Activated naive CD4-positive, alpha-beta T cell treated with anti-CD3 and anti-CD28 coated beads for 36 hours (primary cell): ENCODE measurements around the gene DMRTA1. TPM values are rescaled to one million over a fixed set of nuclear protein-coding genes. Genes with fewer than 3 reads are reported as not detected.
"Not testable (repeated sequence)": the region's sequence is repeated elsewhere in the genome, so short reads cannot be mapped to it uniquely, and the experiment has no call there.

Experiments used
- CTCF ChIA-PET: fragments of 350-600 bp; sonication (Branson Sonifier 250); formaldehyde crosslinking; loops from one replicate; lab custom pipeline; 2021; ENCODE audit warnings: antibody characterized with exemption; lab: Charles Lee
- DNase-seq: peaks from one replicate; pipeline ENCODE4 v3.0.0-alpha.2; 2020
- H3K27ac Mint-ChIP-seq: one replicate; pipeline ENCODE4 v1.8.0; 2021; ENCODE audit warnings: mild to moderate bottlenecking, mixed read lengths
- H3K27me3 Mint-ChIP-seq: one replicate; pipeline ENCODE4 v1.8.0; 2021; ENCODE audit warnings: low read depth, mixed read lengths
- H3K36me3 Mint-ChIP-seq: one replicate; pipeline ENCODE4 v1.8.0; 2021; ENCODE audit warnings: low read depth, mixed read lengths
- H3K4me1 Mint-ChIP-seq: one replicate; pipeline ENCODE4 v1.8.0; 2021; ENCODE audit warnings: low read depth, mixed read lengths
- H3K4me3 Mint-ChIP-seq: one replicate; pipeline ENCODE4 v1.8.0; 2021; ENCODE audit warnings: mild to moderate bottlenecking, moderate library complexity, mixed read lengths
- H3K9me3 Mint-ChIP-seq: one replicate; pipeline ENCODE4 v1.8.0; 2021; ENCODE audit warnings: mixed read lengths
- intact Hi-C: fragments of 100-400 bp; cut with micrococcal nuclease; formaldehyde crosslinking; loops from one replicate; pipeline ENCODE4 v1.15.1; 2023
- total RNA-seq, 2 experiments: library from RNA; stranded (reverse); gene quantifications; one replicate each; pipeline ENCODE4 v1.2.3, GENCODE V29; 2021

Gene DMRTA1, protein sequence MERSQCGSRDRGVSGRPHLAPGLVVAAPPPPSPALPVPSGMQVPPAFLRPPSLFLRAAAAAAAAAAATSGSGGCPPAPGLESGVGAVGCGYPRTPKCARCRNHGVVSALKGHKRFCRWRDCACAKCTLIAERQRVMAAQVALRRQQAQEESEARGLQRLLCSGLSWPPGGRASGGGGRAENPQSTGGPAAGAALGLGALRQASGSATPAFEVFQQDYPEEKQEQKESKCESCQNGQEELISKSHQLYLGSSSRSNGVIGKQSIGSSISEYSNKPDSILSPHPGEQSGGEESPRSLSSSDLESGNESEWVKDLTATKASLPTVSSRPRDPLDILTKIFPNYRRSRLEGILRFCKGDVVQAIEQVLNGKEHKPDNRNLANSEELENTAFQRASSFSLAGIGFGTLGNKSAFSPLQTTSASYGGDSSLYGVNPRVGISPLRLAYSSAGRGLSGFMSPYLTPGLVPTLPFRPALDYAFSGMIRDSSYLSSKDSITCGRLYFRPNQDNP
- not detected for total RNA-seq

DNA sequence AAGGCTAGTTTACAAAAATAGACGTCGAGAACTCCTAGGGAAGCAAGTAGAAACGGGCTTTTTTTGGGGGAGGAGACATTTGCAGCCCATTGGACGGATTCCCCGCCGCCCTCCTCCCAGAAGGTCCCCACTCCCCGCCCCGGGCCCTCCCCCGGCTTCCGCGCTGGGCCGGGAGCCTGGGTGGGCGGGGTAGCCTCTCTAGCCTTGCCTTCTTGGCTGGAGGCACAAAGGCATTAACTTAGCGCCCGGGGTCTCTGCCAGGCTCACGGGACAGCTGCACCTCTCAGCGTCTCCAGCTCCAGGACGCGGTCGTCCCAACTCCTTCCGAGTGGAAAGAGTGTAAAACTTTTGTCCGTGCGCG is at the start of gene DMRTA1:
TSS of gene DMRTA1 (plus strand) at position 236 of the 361 bp plus-strand sequence. CDS start 242 bp downstream, outside the sequence.
- Mint-ChIP-seq H3K4me1 (peaks cover 5% of the 10 kb centered on the region), H3K4me3 (peak within 1 kb of the TSS; percentile 56), H3K27me3 (peaks cover 40% of the 10 kb centered on the region), H3K27ac (no peak within 1 kb of the TSS), H3K9me3 (peaks cover under 1% of the 10 kb centered on the region), H3K36me3 (no peaks in the 10 kb centered on the region)
- CTCF ChIA-PET = no interaction called here
- no peak for DNase-seq
- intact Hi-C loops = no loop called here

- Mint-ChIP-seq H3K9me3 (no peaks in the 10 kb centered on the region), H3K36me3 (no peaks in the 10 kb centered on the region), H3K27me3 (no peaks in the 10 kb centered on the region), H3K4me3 (no peak overlapping the region), H3K27ac (no peak overlapping the region), H3K4me1 (no peaks in the 10 kb centered on the region)
- CTCF ChIA-PET = no interaction called here
- intact Hi-C loops = no loop called here
- DNase-seq = no peak
Measured at GRCh38 chr9:22401671-22402070, 45.0 kb upstream of the DMRTA1 start.

DNA sequence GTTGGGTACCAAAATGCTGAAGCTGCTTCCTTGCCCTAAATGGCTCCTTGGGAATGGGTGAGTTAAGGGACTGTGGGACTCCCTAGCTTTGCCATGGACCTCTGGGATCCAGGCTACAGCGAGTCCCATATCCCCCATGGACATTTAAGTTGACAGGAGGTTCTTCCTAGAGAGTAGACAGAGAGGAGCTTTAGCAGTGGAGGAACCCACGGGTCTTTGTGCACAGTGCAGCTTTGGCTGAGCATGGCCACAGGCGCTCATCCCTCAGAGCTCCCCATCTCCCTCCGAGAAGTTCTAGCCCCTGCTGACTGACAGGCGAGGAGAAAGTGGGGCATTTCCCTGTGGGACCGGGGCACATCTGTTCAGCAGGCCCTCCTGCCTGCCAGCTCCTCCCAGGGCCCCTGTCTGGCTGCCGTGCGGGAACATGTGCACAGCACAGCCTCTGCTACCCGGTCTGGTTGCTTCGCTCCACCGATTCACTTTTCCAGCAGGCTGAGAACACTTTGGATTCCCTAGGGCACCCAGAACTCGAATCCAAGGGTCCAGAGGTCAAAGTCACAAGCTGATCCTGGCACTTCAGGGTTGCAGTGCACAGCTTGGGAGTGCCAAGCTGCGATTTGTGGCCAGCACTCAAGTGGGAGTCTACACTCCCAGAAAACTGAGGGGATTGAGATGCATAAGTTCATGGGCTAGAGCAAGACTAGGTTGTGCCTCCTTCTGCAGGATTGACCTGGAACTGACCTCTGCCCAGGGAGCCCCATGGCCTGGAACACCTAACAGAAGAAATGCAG is 40.6 kb upstream of the DMRTA1 start:
- CTCF ChIA-PET = no interaction called here
- intact Hi-C loops = no loop called here

GRCh38 chr9:22413884-22414283 is 32.7 kb upstream of the DMRTA1 start:
- CTCF ChIA-PET = no interaction called here
- Mint-ChIP-seq H3K9me3 (no peaks in the 10 kb centered on the region), H3K27ac (no peak overlapping the region), H3K4me3 (no peak overlapping the region), H3K36me3 (no peaks in the 10 kb centered on the region), H3K27me3 (peaks cover 3% of the 10 kb centered on the region), H3K4me1 (no peaks in the 10 kb centered on the region)
- DNase-seq = no peak
- intact Hi-C loops = no loop called here

More for the DNA sequence above, 40.6 kb upstream of the DMRTA1 start:
- H3K4me1 Mint-ChIP-seq = no peaks in the 10 kb centered on the region
- no peaks in the 10 kb centered on the region for H3K36me3 Mint-ChIP-seq
- no peak overlapping the region for H3K4me3 Mint-ChIP-seq
- H3K9me3 Mint-ChIP-seq = no peaks in the 10 kb centered on the region
- no peak overlapping the region for H3K27ac Mint-ChIP-seq
- peaks cover 3% of the 10 kb centered on the region for H3K27me3 Mint-ChIP-seq
- no peak for DNase-seq

GRCh38 chr9:22415941-22416691 is 30.5 kb upstream of the DMRTA1 start:
- H3K4me3 Mint-ChIP-seq = no peak overlapping the region
- H3K27ac Mint-ChIP-seq = no peak overlapping the region
- no peaks in the 10 kb centered on the region for H3K4me1 Mint-ChIP-seq
- no peak for DNase-seq
- no peaks in the 10 kb centered on the region for H3K27me3 Mint-ChIP-seq
- no peaks in the 10 kb centered on the region for H3K36me3 Mint-ChIP-seq
- H3K9me3 Mint-ChIP-seq = no peaks in the 10 kb centered on the region
- CTCF ChIA-PET = no interaction called here
- intact Hi-C loops = no loop called here

DNA sequence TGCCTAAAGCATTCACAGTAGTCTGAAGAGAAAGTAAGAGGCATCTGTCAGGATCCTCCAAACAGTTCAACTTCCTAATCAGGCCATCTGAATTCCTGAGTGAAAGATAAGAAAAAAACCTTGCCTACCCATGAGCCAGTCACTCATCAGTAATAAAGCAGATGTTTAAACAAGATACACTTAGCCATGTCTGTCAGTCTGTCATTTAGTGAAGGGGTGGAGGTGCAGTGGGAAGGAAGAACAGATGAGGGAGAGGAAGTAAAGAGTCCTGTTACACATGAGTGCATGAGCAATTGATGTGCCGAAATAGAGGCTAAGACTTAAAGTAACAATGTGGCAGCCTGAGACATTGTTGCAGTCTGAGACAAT is 29.9 kb upstream of the DMRTA1 start:
- intact Hi-C loops = no loop called here
- no peaks in the 10 kb centered on the region for H3K36me3 Mint-ChIP-seq
- no peaks in the 10 kb centered on the region for H3K4me1 Mint-ChIP-seq
- H3K4me3 Mint-ChIP-seq = no peak overlapping the region
- H3K27me3 Mint-ChIP-seq = no peaks in the 10 kb centered on the region
- no peaks in the 10 kb centered on the region for H3K9me3 Mint-ChIP-seq
- H3K27ac Mint-ChIP-seq = no peak overlapping the region
- CTCF ChIA-PET = no interaction called here
- DNase-seq = no peak

DNA sequence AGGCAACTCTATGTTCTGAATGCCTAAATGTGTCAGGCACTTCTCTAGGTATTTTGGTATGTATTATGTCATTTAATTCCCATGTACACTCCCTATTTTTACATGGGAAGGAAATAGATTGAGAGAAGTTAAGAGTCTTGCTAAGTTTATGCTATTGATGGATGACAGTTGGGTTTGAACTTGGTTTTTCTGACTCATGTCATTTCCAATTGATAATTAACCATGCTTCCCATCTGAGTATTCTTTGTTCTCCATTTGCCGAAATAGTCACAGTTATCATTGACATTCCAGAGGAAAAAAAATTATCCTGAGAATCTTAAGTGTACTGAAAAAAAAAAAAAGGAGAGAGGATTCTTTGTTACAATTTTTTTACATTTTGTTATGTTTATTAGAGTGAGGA is 23.1 kb upstream of the DMRTA1 start:
- CTCF ChIA-PET = no interaction called here
- Mint-ChIP-seq H3K9me3 (no peaks in the 10 kb centered on the region), H3K4me1 (no peaks in the 10 kb centered on the region), H3K27me3 (peaks cover 3% of the 10 kb centered on the region), H3K4me3 (no peak overlapping the region), H3K36me3 (no peaks in the 10 kb centered on the region), H3K27ac (no peak overlapping the region)
- intact Hi-C loops = no loop called here
- no peak for DNase-seq

DNA sequence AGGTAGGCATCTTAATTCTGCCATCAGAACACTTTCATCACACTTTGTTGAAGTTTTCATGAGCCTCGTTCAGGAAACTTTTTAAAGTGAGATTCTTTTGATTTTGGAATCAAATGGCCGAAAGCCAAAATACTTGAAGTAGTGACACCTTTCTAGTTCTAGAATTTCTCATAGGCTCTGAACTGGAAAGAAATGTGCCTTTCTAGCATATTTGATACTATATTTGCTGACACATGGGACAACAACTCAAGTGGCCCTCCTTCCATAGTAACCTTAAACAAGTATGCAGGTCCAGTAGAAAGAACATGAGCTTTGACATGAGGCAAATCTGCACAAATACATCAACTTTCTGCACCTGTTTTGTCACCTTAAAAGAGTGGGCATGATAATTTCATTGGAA is 22.0 kb upstream of the DMRTA1 start:
- intact Hi-C loops = no loop called here
- Mint-ChIP-seq H3K9me3 (no peaks in the 10 kb centered on the region), H3K4me1 (no peaks in the 10 kb centered on the region), H3K4me3 (no peak overlapping the region), H3K36me3 (no peaks in the 10 kb centered on the region), H3K27ac (no peak overlapping the region), H3K27me3 (peaks cover 8% of the 10 kb centered on the region)
- CTCF ChIA-PET = no interaction called here
- DNase-seq = no peak

GRCh38 chr9:22425551-22425950 is 21.1 kb upstream of the DMRTA1 start:
- no peaks in the 10 kb centered on the region for H3K36me3 Mint-ChIP-seq
- H3K4me3 Mint-ChIP-seq = no peak overlapping the region
- H3K4me1 Mint-ChIP-seq = no peaks in the 10 kb centered on the region
- H3K27ac Mint-ChIP-seq = no peak overlapping the region
- H3K9me3 Mint-ChIP-seq = no peaks in the 10 kb centered on the region
- no peak for DNase-seq
- intact Hi-C loops = no loop called here
- CTCF ChIA-PET = interaction anchor here (0.7 kb wide), 1 partner anchor 27 kb away, joined by 3 read pairs; no protein-coding TSS in a partner anchor
- H3K27me3 Mint-ChIP-seq = peaks cover 10% of the 10 kb centered on the region

DNA sequence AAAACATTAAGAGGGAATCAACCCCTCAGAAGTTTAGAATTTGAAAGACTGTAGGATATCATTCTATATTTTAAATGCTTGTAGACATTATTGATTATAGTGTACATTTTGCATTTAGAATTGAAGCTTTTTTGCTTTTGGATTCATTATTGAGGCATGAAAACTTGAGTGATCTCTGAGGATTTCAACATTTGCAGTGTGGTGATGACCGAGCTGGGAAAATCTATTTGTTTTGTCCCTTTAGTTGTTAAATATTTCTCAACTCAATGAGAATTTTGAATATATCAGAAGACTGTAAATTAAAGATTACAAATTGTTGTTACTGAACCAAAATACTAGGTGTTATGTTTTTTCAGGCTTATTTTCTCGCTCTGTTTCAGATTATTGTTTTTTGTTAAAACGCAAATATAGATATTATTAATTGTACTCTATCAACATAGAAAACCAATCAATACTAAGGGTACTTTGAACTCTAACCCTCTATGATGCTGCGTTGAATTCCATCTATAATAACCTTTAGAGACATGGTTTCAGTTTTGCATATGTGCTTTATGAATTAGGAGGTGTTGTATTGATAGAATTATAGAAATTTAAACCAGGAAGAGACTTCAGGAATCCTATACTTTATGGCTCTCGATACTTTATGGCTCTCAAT is 19.3 kb upstream of the DMRTA1 start:
- Mint-ChIP-seq H3K4me3 (no peak overlapping the region), H3K27ac (no peak overlapping the region), H3K27me3 (peaks cover 13% of the 10 kb centered on the region), H3K36me3 (no peaks in the 10 kb centered on the region), H3K4me1 (no peaks in the 10 kb centered on the region), H3K9me3 (no peaks in the 10 kb centered on the region)
- no peak for DNase-seq
- intact Hi-C loops = no loop called here
- CTCF ChIA-PET = interaction anchor here (0.6 kb wide), 1 partner anchor 523 kb away, joined by 3 read pairs; no protein-coding TSS in a partner anchor

- CTCF ChIA-PET = no interaction called here
- peaks cover 16% of the 10 kb centered on the region for H3K27me3 Mint-ChIP-seq
- H3K27ac Mint-ChIP-seq = no peak overlapping the region
- no peaks in the 10 kb centered on the region for H3K36me3 Mint-ChIP-seq
- no peaks in the 10 kb centered on the region for H3K4me1 Mint-ChIP-seq
- no peak overlapping the region for H3K4me3 Mint-ChIP-seq
- intact Hi-C loops = no loop called here
- no peak for DNase-seq
- H3K9me3 Mint-ChIP-seq = no peaks in the 10 kb centered on the region
Measured at GRCh38 chr9:22433691-22434090, 12.9 kb upstream of the DMRTA1 start.

GRCh38 chr9:22435252-22435651 is 11.4 kb upstream of the DMRTA1 start:
- DNase-seq, H3K27ac Mint-ChIP-seq, H3K9me3 Mint-ChIP-seq, H3K27me3 Mint-ChIP-seq, intact Hi-C loops, H3K36me3 Mint-ChIP-seq, H3K4me1 Mint-ChIP-seq, CTCF ChIA-PET, H3K4me3 Mint-ChIP-seq: not testable (repeated sequence)
